Esophagus muscularis mucosa (tissue), 3 donors: ENCODE results near the gene PPL.

ENCODE experiments used
- POLR2A ChIP-seq: fragments of 450-650 bp; IDR thresholded peaks from one replicate; pipeline ENCODE4 v1.6.1; 2017; ENCODE audit warnings: antibody characterized with exemption, moderate library complexity, mild to moderate bottlenecking, low read depth
- POLR2AphosphoS5 ChIP-seq, 2 donors: sonication (generic); formaldehyde crosslinking; IDR thresholded peaks; one replicate each; pipeline ENCODE4 v1.6.1; 2017; ENCODE audit warnings: antibody characterized with exemption in 2 of 2
- TF ChIP-seq, protein P1 (sequence below), 3 experiments: fragments of 200-600 bp in 2 of 3; fragments of 450-650 bp in 1 of 3; sonication (generic) in 2 of 3; IDR thresholded peaks; one replicate each; pipeline ENCODE4 v1.5.1; 2017 to 2019; ENCODE audit warnings: antibody characterized with exemption in 3 of 3, mild to moderate bottlenecking in 2 of 3, moderate library complexity in 1 of 3

DNA sequence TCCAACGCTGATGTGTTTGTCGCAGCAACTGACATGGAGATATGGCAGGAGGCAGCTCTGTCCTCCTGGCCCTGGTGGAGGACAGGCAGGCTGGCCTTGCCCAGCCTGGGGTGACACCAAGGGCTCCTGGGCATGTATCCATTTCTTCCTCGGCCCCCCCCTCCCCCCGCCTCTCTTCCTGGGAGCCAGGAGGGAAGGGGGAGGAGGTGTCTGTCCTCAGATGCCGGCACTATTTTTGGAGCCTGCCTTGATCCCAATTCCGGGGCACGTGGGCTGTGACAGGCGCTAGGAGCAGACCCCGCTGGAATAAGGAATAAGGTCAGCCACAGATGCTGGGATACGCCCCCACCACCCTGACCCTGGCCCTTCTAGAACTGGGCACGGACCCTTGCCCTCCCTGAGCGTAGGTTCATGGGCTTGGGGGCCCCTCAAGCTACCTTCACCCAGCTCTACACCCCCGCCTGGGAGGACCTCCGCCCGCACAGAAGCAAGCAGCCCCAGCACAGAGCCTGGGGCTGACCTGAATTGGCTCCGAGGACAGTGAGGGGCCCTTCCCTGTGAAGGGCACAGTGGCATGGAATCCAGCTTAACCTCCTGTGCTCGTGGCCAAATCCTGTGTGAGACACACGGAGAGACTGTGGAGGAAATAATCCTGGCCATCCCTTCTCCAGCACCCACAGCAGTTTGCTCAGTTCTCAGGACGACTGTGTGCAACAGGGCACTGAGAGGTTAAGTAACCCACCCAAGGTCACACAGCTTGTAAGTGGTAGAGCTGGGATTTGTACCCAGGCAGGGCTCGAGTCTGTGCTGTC, 45.3 kb upstream of the PPL start:
- TF ChIP-seq POLR2A, result no peak
- no peak for TF ChIP-seq POLR2AphosphoS5 (IDR thresholded peaks at IDR 0.05)
- TF ChIP-seq, protein P1, sequence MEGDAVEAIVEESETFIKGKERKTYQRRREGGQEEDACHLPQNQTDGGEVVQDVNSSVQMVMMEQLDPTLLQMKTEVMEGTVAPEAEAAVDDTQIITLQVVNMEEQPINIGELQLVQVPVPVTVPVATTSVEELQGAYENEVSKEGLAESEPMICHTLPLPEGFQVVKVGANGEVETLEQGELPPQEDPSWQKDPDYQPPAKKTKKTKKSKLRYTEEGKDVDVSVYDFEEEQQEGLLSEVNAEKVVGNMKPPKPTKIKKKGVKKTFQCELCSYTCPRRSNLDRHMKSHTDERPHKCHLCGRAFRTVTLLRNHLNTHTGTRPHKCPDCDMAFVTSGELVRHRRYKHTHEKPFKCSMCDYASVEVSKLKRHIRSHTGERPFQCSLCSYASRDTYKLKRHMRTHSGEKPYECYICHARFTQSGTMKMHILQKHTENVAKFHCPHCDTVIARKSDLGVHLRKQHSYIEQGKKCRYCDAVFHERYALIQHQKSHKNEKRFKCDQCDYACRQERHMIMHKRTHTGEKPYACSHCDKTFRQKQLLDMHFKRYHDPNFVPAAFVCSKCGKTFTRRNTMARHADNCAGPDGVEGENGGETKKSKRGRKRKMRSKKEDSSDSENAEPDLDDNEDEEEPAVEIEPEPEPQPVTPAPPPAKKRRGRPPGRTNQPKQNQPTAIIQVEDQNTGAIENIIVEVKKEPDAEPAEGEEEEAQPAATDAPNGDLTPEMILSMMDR (IDR thresholded peaks at IDR 0.05), result no peak
